HEK293 (cell line): ENCODE data around the gene IRAK2.

Source experiments
- CTCF ChIA-PET: fragments of 350-600 bp; formaldehyde crosslinking; extraction: SDS; loops from one replicate; lab custom pipeline; 2021; ENCODE audit warnings: antibody characterized with exemption; lab: Yijun Ruan, JAX
- POLR2A ChIA-PET: fragments of 300-600 bp; formaldehyde crosslinking; extraction: SDS; loops from one replicate; lab custom pipeline; 2020; ENCODE audit warnings: antibody characterized with exemption, inconsistent platforms; lab: Yijun Ruan, JAX
- H3K27ac ChIP-seq: fragments of 200-500 bp; sonication (Bioruptor generic); 2 replicates; pipeline ENCODE4 v1.5.1; 2014; ENCODE audit warnings: low read depth, low read length, control low read depth, inconsistent platforms; ENCODE audit errors: extremely low read depth
- H3K36me3 ChIP-seq, 2 experiments: fragments of 200-500 bp in 1 of 2; sonication (Bioruptor generic) in 1 of 2; 1 replicate in 1 of 2; 2 replicates in 1 of 2; pipeline ENCODE4 v1.5.1; 2014 to 2017; ENCODE audit warnings: inconsistent platforms in 2 of 2, low read length in 2 of 2; ENCODE audit not compliant: control insufficient read depth in 2 of 2, insufficient read depth in 1 of 2
- H3K4me1 ChIP-seq: fragments of 200-500 bp; sonication (Bioruptor generic); 2 replicates; pipeline ENCODE4 v1.5.1; 2014; ENCODE audit warnings: mild to moderate bottlenecking, low read length, inconsistent platforms; ENCODE audit not compliant: control insufficient read depth, insufficient read depth
- H3K4me3 ChIP-seq: 2 replicates; pipeline ENCODE4 v1.5.1; 2011; ENCODE audit warnings: low read depth, mild to moderate bottlenecking, control low read depth, low read length, moderate library complexity
- H3K9me3 ChIP-seq: fragments of 200-500 bp; sonication (Bioruptor generic); 2 replicates; pipeline ENCODE4 v1.5.1; 2014; ENCODE audit warnings: low read depth, low read length, inconsistent platforms; ENCODE audit not compliant: control insufficient read depth, insufficient read depth
- ELK4 ChIP-seq: IDR thresholded peaks from 2 replicates; pipeline ENCODE4 v1.6.1; 2011; ENCODE audit warnings: mild to moderate bottlenecking, low read depth, low read length, borderline replicate concordance
- TRIM28 ChIP-seq: IDR thresholded peaks from 2 replicates; pipeline ENCODE4 v1.6.1; 2011; ENCODE audit warnings: low read length, control low read depth, borderline replicate concordance
- WT1 ChIP-seq: fragments of 450-650 bp; formaldehyde crosslinking; IDR thresholded peaks from 2 replicates; pipeline ENCODE4 v1.5.1; 2016; ENCODE audit warnings: missing biosample characterization, missing genetic modification characterization
- ZNF112 ChIP-seq: fragments of 450-650 bp; formaldehyde crosslinking; IDR thresholded peaks from 2 replicates; pipeline ENCODE4 v1.5.0; 2017; ENCODE audit warnings: missing biosample characterization, missing genetic modification characterization
- ZNF175 ChIP-seq: fragments of 450-650 bp; formaldehyde crosslinking; IDR thresholded peaks from 2 replicates; pipeline ENCODE4 v1.5.1; 2016; ENCODE audit warnings: missing biosample characterization, missing genetic modification characterization
- ZNF248 ChIP-seq: fragments of 450-650 bp; formaldehyde crosslinking; IDR thresholded peaks from 2 replicates; pipeline ENCODE4 v1.5.1; 2017; ENCODE audit warnings: missing biosample characterization, missing genetic modification characterization
- ZNF324 ChIP-seq: fragments of 450-650 bp; formaldehyde crosslinking; IDR thresholded peaks from 2 replicates; pipeline ENCODE4 v1.5.1; 2016; ENCODE audit warnings: missing biosample characterization, missing genetic modification characterization
- ZNF423 ChIP-seq: fragments of 450-650 bp; formaldehyde crosslinking; IDR thresholded peaks from 2 replicates; pipeline ENCODE4 v1.5.1; 2016; ENCODE audit warnings: missing biosample characterization, missing genetic modification characterization
- ZNF473 ChIP-seq: fragments of 450-650 bp; formaldehyde crosslinking; IDR thresholded peaks from 2 replicates; pipeline ENCODE4 v1.5.1; 2017; ENCODE audit warnings: missing biosample characterization, missing genetic modification characterization
- ZNF501 ChIP-seq: fragments of 450-650 bp; formaldehyde crosslinking; IDR thresholded peaks from 2 replicates; pipeline ENCODE4 v1.5.1; 2016; ENCODE audit warnings: missing biosample characterization, missing genetic modification characterization
- ZNF514 ChIP-seq: fragments of 450-650 bp; formaldehyde crosslinking; IDR thresholded peaks from 2 replicates; pipeline ENCODE4 v1.5.1; 2016; ENCODE audit warnings: missing biosample characterization, missing genetic modification characterization
- ZNF610 ChIP-seq: fragments of 450-650 bp; formaldehyde crosslinking; IDR thresholded peaks from 2 replicates; pipeline ENCODE4 v1.5.1; 2016; ENCODE audit warnings: missing biosample characterization, missing genetic modification characterization, borderline replicate concordance
- ZNF624 ChIP-seq: fragments of 450-650 bp; formaldehyde crosslinking; IDR thresholded peaks from 2 replicates; pipeline ENCODE4 v1.5.1; 2017; ENCODE audit warnings: missing biosample characterization, missing genetic modification characterization
- ZNF645 ChIP-seq: fragments of 450-650 bp; formaldehyde crosslinking; IDR thresholded peaks from 2 replicates; pipeline ENCODE4; 2016; ENCODE audit warnings: missing biosample characterization, missing genetic modification characterization
- ZSCAN23 ChIP-seq: fragments of 450-650 bp; formaldehyde crosslinking; IDR thresholded peaks from 2 replicates; pipeline ENCODE4 v1.5.1; 2016; ENCODE audit warnings: missing biosample characterization, missing genetic modification characterization
- ZSCAN30 ChIP-seq: fragments of 450-650 bp; IDR thresholded peaks from 2 replicates; pipeline ENCODE4 v1.5.1; 2018; ENCODE audit warnings: missing biosample characterization, mild to moderate bottlenecking, missing genetic modification characterization, moderate library complexity
- TF ChIP-seq, protein P1 (sequence below): fragments of 450-650 bp; formaldehyde crosslinking; conservative IDR thresholded peaks from 2 replicates; pipeline ENCODE4 v1.5.1; 2016; ENCODE audit warnings: low read depth, missing biosample characterization, missing genetic modification characterization
- TF ChIP-seq, protein P2 (sequence below): fragments of 450-650 bp; formaldehyde crosslinking; IDR thresholded peaks from 2 replicates; pipeline ENCODE4 v1.5.1; 2017; ENCODE audit warnings: missing biosample characterization, missing genetic modification characterization
- TF ChIP-seq, protein P3 (sequence below): fragments of 450-650 bp; formaldehyde crosslinking; IDR thresholded peaks from 2 replicates; pipeline ENCODE4 v1.5.1; 2016; ENCODE audit warnings: missing biosample characterization, missing genetic modification characterization

Gene IRAK2

DNA sequence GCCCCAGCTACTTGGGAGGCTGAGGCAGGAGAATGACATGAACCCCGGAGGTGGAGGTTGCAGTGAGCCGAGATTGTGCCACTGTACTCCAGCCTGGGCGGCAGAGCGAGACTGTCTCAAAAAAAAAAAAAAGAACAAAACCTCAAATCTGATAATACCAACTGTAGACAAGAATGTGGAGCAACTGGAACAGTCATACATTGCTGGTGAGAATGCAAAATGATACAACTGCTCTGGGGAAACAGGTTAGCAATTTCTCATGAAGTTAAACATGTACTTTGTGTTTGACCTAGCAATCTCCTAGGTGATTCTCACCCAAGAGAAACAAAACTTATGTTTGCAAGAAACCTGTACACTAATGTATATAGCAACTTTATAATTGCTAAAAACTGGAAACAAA, 27.5 kb upstream of the IRAK2 start:
- ChIA-PET POLR2A (no interaction called here), CTCF (no interaction called here)
- TF ChIP-seq ZNF324 (tag by site-specific recombination) = no peak
- TF ChIP-seq ZNF423 = no peak
- TF ChIP-seq ZNF473 (tag by site-specific recombination) = no peak
- TF ChIP-seq ZNF175 (tag by site-specific recombination) = no peak
- no peak for TF ChIP-seq ZNF624 (tag by site-specific recombination)
- no peak for TF ChIP-seq ZSCAN23 (tag by site-specific recombination)
- TF ChIP-seq, protein P1, sequence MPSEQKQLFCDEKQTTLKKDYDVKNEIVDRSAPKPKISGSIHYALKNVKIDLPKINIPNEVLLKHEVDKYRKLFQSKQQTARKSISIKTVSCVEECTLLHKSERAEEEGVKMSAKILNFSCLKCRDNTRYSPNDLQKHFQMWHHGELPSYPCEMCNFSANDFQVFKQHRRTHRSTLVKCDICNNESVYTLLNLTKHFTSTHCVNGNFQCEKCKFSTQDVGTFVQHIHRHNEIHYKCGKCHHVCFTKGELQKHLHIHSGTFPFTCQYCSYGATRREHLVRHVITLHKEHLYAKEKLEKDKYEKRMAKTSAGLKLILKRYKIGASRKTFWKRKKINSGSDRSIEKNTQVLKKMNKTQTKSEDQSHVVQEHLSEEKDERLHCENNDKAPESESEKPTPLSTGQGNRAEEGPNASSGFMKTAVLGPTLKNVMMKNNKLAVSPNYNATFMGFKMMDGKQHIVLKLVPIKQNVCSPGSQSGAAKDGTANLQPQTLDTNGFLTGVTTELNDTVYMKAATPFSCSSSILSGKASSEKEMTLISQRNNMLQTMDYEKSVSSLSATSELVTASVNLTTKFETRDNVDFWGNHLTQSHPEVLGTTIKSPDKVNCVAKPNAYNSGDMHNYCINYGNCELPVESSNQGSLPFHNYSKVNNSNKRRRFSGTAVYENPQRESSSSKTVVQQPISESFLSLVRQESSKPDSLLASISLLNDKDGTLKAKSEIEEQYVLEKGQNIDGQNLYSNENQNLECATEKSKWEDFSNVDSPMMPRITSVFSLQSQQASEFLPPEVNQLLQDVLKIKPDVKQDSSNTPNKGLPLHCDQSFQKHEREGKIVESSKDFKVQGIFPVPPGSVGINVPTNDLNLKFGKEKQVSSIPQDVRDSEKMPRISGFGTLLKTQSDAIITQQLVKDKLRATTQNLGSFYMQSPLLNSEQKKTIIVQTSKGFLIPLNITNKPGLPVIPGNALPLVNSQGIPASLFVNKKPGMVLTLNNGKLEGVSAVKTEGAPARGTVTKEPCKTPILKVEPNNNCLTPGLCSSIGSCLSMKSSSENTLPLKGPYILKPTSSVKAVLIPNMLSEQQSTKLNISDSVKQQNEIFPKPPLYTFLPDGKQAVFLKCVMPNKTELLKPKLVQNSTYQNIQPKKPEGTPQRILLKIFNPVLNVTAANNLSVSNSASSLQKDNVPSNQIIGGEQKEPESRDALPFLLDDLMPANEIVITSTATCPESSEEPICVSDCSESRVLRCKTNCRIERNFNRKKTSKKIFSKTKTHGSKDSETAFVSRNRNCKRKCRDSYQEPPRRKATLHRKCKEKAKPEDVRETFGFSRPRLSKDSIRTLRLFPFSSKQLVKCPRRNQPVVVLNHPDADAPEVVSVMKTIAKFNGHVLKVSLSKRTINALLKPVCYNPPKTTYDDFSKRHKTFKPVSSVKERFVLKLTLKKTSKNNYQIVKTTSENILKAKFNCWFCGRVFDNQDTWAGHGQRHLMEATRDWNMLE (tag by site-specific recombination) = no peak
- TF ChIP-seq ELK4 = no peak
- no peak for TF ChIP-seq ZNF645 (tag by site-specific recombination)
- TF ChIP-seq, protein P2, sequence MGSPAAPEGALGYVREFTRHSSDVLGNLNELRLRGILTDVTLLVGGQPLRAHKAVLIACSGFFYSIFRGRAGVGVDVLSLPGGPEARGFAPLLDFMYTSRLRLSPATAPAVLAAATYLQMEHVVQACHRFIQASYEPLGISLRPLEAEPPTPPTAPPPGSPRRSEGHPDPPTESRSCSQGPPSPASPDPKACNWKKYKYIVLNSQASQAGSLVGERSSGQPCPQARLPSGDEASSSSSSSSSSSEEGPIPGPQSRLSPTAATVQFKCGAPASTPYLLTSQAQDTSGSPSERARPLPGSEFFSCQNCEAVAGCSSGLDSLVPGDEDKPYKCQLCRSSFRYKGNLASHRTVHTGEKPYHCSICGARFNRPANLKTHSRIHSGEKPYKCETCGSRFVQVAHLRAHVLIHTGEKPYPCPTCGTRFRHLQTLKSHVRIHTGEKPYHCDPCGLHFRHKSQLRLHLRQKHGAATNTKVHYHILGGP (tag by site-specific recombination) = no peak
- TF ChIP-seq ZNF112 = no peak
- TF ChIP-seq ZNF501 (tag by site-specific recombination) = no peak
- TF ChIP-seq WT1 (tag by site-specific recombination) = no peak
- no peak for TF ChIP-seq ZNF248 (tag by site-specific recombination)
- Histone ChIP-seq H3K9me3 (no peaks in the 10 kb centered on the region), H3K4me1 (no peaks in the 10 kb centered on the region), H3K36me3 (no peaks in the 10 kb centered on the region), H3K4me3 (no peak overlapping the region), H3K27ac (no peak overlapping the region)

GRCh38 chr3:10140996-10141546, 23.6 kb upstream of the IRAK2 start:
- no peak overlapping the region for H3K27ac ChIP-seq
- H3K9me3 ChIP-seq = no peaks in the 10 kb centered on the region
- no peaks in the 10 kb centered on the region for H3K4me1 ChIP-seq
- H3K36me3 ChIP-seq = peaks cover 11 to 25% of the 10 kb centered on the region in 2 experiments; a peak in 2 of 3 replicates
- ChIA-PET CTCF (interaction anchor here (0.7 kb wide), 2 partner anchors 11 to 174 kb away, joined by 3 to 4 read pairs; no protein-coding TSS in a partner anchor), POLR2A (interaction anchor here (0.6 to 1.5 kb wide), 13 partner anchors 10 to 415 kb away, joined by 3 to 9 read pairs (median 4); partner anchors contain the start of genes BRK1, IRAK2 and SEC13)
- no peak overlapping the region for H3K4me3 ChIP-seq
- TF ChIP-seq, protein P1 (tag by site-specific recombination) = peak; percentile 41; the same call in 1 of the 2 replicates
- TF ChIP-seq, protein P3, sequence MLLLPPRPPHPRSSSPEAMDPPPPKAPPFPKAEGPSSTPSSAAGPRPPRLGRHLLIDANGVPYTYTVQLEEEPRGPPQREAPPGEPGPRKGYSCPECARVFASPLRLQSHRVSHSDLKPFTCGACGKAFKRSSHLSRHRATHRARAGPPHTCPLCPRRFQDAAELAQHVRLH = 0 out of 2 replicates have a peak, but pooled peaks have one; percentile 22
- TF ChIP-seq ZNF514 (tag by site-specific recombination) = no peak
- TF ChIP-seq ZNF610 (tag by site-specific recombination) = no peak
- TF ChIP-seq TRIM28 = no peak
- TF ChIP-seq ZSCAN30 (tag by site-specific recombination) = peak; percentile 59; the same call in 1 of the 2 replicates
